Peyer's patch (tissue), 4 donors: ENCODE results near the gene PSMD14.

Experiments used
- CTCF ChIP-seq, 6 experiments: fragments of 450-650 bp in 4 of 6; fragments of 200-600 bp in 2 of 6; sonication (generic) in 1 of 6; IDR thresholded peaks; one replicate each; pipeline ENCODE4 v1.5.1; 2017 to 2019; ENCODE audit warnings: antibody characterized with exemption in 6 of 6, mild to moderate bottlenecking in 3 of 6, moderate library complexity in 1 of 6
- POLR2A ChIP-seq, 2 donors: fragments of 450-650 bp; IDR thresholded peaks; one replicate each; pipeline ENCODE4 v1.5.1; 2017; ENCODE audit warnings: antibody characterized with exemption in 2 of 2, mild to moderate bottlenecking in 2 of 2, moderate library complexity in 2 of 2

GRCh38 chr2:161426455-161426921 is 118.3 kb downstream of the PSMD14 start:
- peak in 3 of 6 experiments; percentile 24 to 33 (median 32) for TF ChIP-seq CTCF (IDR thresholded peaks at IDR 0.05)
- no peak for TF ChIP-seq POLR2A (IDR thresholded peaks at IDR 0.05)
